ENCODE results near the gene MORN3. TPM values are rescaled to one million over a fixed set of nuclear protein-coding genes. Genes with fewer than 3 reads are reported as not detected.

The MORN3 gene
- total and polyA plus RNA-seq, 10 of the 15 experiments (the other 5 are each of a cell fraction or from before 2014, with no cell fraction given), result 0.08 to 0.34 (median 0.17) TPM

DNA sequence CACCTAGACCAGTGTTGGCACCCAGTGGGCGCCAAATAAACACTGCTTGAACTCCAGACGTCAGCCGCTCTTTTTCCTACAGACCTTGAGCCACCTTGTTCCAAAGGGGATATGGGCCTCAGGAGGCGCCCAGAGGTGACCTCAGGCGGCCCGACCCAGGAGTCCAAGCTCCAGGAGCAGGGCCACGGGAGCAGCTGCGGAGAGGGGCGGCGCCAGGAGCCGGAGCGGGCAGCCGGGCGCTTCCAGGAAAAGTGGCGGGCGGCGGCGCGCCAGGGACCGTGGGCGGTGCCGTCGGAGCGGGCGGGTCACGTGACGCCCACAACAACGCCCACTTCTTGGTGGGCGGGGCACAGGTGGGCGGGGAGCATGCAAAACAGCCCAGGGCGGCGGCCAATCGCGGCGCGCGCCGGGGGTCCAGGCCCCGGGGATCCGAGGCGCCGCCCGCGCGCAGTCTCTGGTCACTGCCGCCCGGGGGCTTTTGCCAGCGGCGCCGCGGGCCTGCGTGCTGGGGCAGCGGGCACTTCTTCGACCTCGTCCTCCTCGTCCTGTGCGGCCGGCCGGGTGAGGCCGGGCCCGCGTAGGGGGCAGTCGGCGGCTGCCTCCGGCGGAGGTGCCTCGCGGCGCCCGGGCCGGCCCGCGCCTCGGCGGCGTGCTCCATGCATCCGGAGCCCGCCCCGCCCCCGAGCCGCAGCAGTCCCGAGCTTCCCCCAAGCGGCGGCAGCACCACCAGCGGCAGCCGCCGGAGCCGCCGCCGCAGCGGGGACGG, 43.2 kb downstream of the MORN3 start, which contains the start of gene ORAI1 (continued):
- TF ChIP-seq, protein P1, sequence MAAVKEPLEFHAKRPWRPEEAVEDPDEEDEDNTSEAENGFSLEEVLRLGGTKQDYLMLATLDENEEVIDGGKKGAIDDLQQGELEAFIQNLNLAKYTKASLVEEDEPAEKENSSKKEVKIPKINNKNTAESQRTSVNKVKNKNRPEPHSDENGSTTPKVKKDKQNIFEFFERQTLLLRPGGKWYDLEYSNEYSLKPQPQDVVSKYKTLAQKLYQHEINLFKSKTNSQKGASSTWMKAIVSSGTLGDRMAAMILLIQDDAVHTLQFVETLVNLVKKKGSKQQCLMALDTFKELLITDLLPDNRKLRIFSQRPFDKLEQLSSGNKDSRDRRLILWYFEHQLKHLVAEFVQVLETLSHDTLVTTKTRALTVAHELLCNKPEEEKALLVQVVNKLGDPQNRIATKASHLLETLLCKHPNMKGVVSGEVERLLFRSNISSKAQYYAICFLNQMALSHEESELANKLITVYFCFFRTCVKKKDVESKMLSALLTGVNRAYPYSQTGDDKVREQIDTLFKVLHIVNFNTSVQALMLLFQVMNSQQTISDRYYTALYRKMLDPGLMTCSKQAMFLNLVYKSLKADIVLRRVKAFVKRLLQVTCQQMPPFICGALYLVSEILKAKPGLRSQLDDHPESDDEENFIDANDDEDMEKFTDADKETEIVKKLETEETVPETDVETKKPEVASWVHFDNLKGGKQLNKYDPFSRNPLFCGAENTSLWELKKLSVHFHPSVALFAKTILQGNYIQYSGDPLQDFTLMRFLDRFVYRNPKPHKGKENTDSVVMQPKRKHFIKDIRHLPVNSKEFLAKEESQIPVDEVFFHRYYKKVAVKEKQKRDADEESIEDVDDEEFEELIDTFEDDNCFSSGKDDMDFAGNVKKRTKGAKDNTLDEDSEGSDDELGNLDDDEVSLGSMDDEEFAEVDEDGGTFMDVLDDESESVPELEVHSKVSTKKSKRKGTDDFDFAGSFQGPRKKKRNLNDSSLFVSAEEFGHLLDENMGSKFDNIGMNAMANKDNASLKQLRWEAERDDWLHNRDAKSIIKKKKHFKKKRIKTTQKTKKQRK (IDR thresholded peaks at IDR 0.05; ENCODE audit: low read depth, low read length), result no peak
- TF ChIP-seq ZNF274 (IDR thresholded peaks at IDR 0.05; ENCODE audit: insufficient read depth, insufficient read length), result no peak

DNA sequence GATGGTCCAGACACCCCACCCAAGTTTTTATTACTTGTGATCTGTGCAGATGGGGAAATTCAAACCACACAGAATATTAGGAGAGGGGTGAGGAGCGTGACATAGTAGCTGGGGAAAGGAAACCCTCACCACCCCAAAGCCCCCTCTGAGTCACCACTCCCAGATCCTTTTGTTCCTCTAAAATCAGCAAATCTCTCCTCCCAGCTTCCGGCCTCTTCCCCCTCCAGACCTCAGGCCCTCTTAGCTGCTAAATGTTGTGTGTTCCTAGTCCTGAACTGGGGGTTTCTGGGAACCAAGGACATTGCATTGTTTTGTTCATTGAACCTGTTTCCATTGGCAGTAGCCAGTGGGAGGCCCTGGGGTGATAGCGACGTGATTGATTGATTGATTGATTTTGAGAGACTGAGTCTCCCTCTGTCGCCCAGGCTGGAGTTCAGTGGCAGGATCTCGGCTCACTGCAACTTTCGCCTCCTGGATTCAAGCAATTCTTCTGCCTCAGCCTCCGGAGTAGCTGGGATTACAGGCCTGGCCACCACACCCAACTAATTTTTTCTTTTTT, 49.0 kb downstream of the MORN3 start:
- WGBS (ENCODE audit: insufficient coverage, insufficient replicate concordance, low lambda C conversion rate, missing lambda C conversion rate), result 83% methylated on average over 8 of the region's 8 CpGs
- CTCF ChIA-PET, result interaction anchor here (1.0 to 3.5 kb wide), 7 partner anchors 48 to 131 kb away, joined by 3 to 11 read pairs (median 3); no protein-coding TSS in a partner anchor
- TF ChIP-seq SUPT20H (IDR thresholded peaks at IDR 0.05; ENCODE audit: borderline replicate concordance, control insufficient read depth, low read depth, low read length) (no peak), BMI1 (IDR thresholded peaks at IDR 0.05; ENCODE audit: borderline replicate concordance) (no peak), CHD2 (IDR thresholded peaks at IDR 0.05; ENCODE audit: borderline replicate concordance, low read depth, low read length) (no peak), FOS (IDR thresholded peaks at IDR 0.05; ENCODE audit: borderline replicate concordance, extremely low read depth, insufficient read length) (no peak), ESRRA (IDR thresholded peaks at IDR 0.05; ENCODE audit: low read length) (no peak), BRCA1 (IDR thresholded peaks at IDR 0.05; ENCODE audit: low read depth, low read length) (no peak), NR2C1 (IDR thresholded peaks at IDR 0.05) (no peak), MTA3 (IDR thresholded peaks at IDR 0.05; ENCODE audit: borderline replicate concordance, low read length) (no peak), CREB1 (IDR thresholded peaks at IDR 0.05; ENCODE audit: low read depth) (no peak)
- TF ChIP-seq, protein P2, sequence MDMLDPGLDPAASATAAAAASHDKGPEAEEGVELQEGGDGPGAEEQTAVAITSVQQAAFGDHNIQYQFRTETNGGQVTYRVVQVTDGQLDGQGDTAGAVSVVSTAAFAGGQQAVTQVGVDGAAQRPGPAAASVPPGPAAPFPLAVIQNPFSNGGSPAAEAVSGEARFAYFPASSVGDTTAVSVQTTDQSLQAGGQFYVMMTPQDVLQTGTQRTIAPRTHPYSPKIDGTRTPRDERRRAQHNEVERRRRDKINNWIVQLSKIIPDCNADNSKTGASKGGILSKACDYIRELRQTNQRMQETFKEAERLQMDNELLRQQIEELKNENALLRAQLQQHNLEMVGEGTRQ (IDR thresholded peaks at IDR 0.05; ENCODE audit: borderline replicate concordance, low read depth, low read length), result no peak
- TF ChIP-seq, protein P3, sequence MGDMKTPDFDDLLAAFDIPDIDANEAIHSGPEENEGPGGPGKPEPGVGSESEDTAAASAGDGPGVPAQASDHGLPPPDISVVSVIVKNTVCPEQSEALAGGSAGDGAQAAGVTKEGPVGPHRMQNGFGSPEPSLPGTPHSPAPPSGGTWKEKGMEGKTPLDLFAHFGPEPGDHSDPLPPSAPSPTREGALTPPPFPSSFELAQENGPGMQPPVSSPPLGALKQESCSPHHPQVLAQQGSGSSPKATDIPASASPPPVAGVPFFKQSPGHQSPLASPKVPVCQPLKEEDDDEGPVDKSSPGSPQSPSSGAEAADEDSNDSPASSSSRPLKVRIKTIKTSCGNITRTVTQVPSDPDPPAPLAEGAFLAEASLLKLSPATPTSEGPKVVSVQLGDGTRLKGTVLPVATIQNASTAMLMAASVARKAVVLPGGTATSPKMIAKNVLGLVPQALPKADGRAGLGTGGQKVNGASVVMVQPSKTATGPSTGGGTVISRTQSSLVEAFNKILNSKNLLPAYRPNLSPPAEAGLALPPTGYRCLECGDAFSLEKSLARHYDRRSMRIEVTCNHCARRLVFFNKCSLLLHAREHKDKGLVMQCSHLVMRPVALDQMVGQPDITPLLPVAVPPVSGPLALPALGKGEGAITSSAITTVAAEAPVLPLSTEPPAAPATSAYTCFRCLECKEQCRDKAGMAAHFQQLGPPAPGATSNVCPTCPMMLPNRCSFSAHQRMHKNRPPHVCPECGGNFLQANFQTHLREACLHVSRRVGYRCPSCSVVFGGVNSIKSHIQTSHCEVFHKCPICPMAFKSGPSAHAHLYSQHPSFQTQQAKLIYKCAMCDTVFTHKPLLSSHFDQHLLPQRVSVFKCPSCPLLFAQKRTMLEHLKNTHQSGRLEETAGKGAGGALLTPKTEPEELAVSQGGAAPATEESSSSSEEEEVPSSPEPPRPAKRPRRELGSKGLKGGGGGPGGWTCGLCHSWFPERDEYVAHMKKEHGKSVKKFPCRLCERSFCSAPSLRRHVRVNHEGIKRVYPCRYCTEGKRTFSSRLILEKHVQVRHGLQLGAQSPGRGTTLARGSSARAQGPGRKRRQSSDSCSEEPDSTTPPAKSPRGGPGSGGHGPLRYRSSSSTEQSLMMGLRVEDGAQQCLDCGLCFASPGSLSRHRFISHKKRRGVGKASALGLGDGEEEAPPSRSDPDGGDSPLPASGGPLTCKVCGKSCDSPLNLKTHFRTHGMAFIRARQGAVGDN (IDR thresholded peaks at IDR 0.05), result no peak

More for the DNA sequence above, 49.0 kb downstream of the MORN3 start:
- Histone ChIP-seq H3K4me1 (ENCODE audit: control insufficient read depth, insufficient read depth, low read length) (peaks cover 3% of the 10 kb centered on the region), H3K27me3 (replicated peaks in 1 of 2; ENCODE audit: control insufficient read depth in 2 of 2, insufficient read depth in 2 of 2, low read length in 1 of 2) (no peaks in the 10 kb centered on the region), H3K79me2 (ENCODE audit: control insufficient read depth, insufficient read depth, low read length) (no peaks in the 10 kb centered on the region), H2AFZ (ENCODE audit: control insufficient read depth, low read depth, low read length) (no peak overlapping the region), H3K27ac (ENCODE audit: control insufficient read depth, insufficient read depth) (no peak overlapping the region), H3K4me2 (ENCODE audit: control insufficient read depth, insufficient read depth) (no peak overlapping the region), H3K4me3 (no peak overlapping the region), H3K9ac (ENCODE audit: control insufficient read depth, insufficient read depth, low read length) (no peak overlapping the region), H4K20me1 (ENCODE audit: control insufficient read depth, insufficient read depth) (no peaks in the 10 kb centered on the region), H3K9me3 (replicated peaks; ENCODE audit: control insufficient read depth, insufficient read depth, low read length) (no peaks in the 10 kb centered on the region), H3K36me3 (ENCODE audit: control insufficient read depth in 2 of 2, insufficient read depth in 2 of 2, low read length in 1 of 2) (no peaks in the 10 kb centered on the region)
- RAD21 ChIA-PET (ENCODE audit: unreplicated experiment), result interaction anchor here (0.9 to 2.1 kb wide), 2 partner anchors 41 to 68 kb away, joined by 3 to 7 read pairs; no protein-coding TSS in a partner anchor
- intact Hi-C loops (cut with micrococcal nuclease; ENCODE audit: unreplicated experiment), result no loop called here
- DNase-seq (ENCODE audit: low read depth, low spot score) (no peak), ATAC-seq (no peak), FAIRE-seq (no peak)
- in situ Hi-C loops (cut with MboI), result no loop called here
- SMC1A ChIA-PET (ENCODE audit: uncharacterized antibody, unreplicated experiment), result interaction anchor here (0.6 to 2.4 kb wide), 7 partner anchors 10 to 559 kb away, joined by 3 to 9 read pairs (median 3); no protein-coding TSS in a partner anchor
- no TSS peak for BruUV-seq (replicated peaks)
- POLR2A ChIA-PET, result interaction anchor here (1.1 to 1.7 kb wide), 3 partner anchors 9 to 52 kb away, joined by 3 to 6 read pairs (median 4); no protein-coding TSS in a partner anchor
